Sigmoid colon (tissue), 7 donors: ENCODE results near the gene MYL10. TPM values are rescaled to one million over a fixed set of nuclear protein-coding genes. Genes with fewer than 3 reads are reported as not detected.

Source experiments
- DNase-seq: peaks from one replicate; pipeline ENCODE4 v3.0.0-alpha.2; 2019
- H3K27ac ChIP-seq, 4 donors: fragments of 200-600 bp; sonication (generic); one replicate each; pipeline ENCODE4 v1.5.1; 2016 to 2019; ENCODE audit warnings: mild to moderate bottlenecking in 1 of 4
- H3K27me3 ChIP-seq, 3 donors: fragments of 200-600 bp; sonication (generic); one replicate each; pipeline ENCODE4 v1.5.1; 2019; ENCODE audit warnings: mild to moderate bottlenecking in 1 of 3
- H3K36me3 ChIP-seq, 4 donors: fragments of 200-600 bp; sonication (generic); one replicate each; pipeline ENCODE4 v1.5.1; 2016 to 2019
- H3K4me1 ChIP-seq, 4 donors: fragments of 200-600 bp; sonication (generic); one replicate each; pipeline ENCODE4 v1.5.1; 2017 to 2019
- H3K4me3 ChIP-seq, 4 donors: fragments of 200-600 bp; sonication (generic); one replicate each; pipeline ENCODE4 v1.5.1; 2017 to 2019; ENCODE audit warnings: mild to moderate bottlenecking in 2 of 4, moderate library complexity in 1 of 4
- H3K9me3 ChIP-seq, 4 donors: fragments of 200-600 bp in 3 of 4; sonication (generic) in 3 of 4; one replicate each; pipeline versions ENCODE4 v1.5.1 to v1.6.1; 2013 to 2019
- CTCF ChIP-seq, 4 experiments: fragments of 450-650 bp in 3 of 4; fragments of 200-600 bp in 1 of 4; IDR thresholded peaks; one replicate each; pipeline ENCODE4 v1.5.1; 2016 to 2019; ENCODE audit warnings: antibody characterized with exemption in 4 of 4, mild to moderate bottlenecking in 3 of 4, moderate library complexity in 2 of 4
- EP300 ChIP-seq, 4 donors: sonication (generic); formaldehyde crosslinking; IDR thresholded peaks; one replicate each; pipeline ENCODE4 v1.6.1; 2017; ENCODE audit warnings: antibody characterized with exemption in 4 of 4
- POLR2A ChIP-seq, 2 donors: fragments of 450-650 bp; IDR thresholded peaks; one replicate each; pipeline ENCODE4 v1.6.1; 2016; ENCODE audit warnings: antibody characterized with exemption in 2 of 2, mild to moderate bottlenecking in 2 of 2, moderate library complexity in 2 of 2
- POLR2AphosphoS5 ChIP-seq, 4 donors: sonication (generic); formaldehyde crosslinking; IDR thresholded peaks; one replicate each; pipeline ENCODE4 v1.6.1; 2017; ENCODE audit warnings: antibody characterized with exemption in 4 of 4
- WGBS, 2 donors: extraction: QIAGEN DNeasy Blood & Tissue Kit; methylation state at CpG; one replicate each; pipeline ENCODE4 v1.1.7; 2013; 5-methylcytosine and 5-hydroxymethylcytosine counted together
- intact Hi-C: fragments of 100-400 bp; cut with DNase I; formaldehyde crosslinking; loops from one replicate; pipeline ENCODE4 v1.15.1; 2023
- polyA plus RNA-seq, 3 donors: library from polyadenylated mRNA; stranded (reverse); fragments of 200-250 nt; gene quantifications; one replicate each; pipeline ENCODE4 v1.2.3, GENCODE V29; 2013
- total RNA-seq, 4 donors: library from RNA; depleted of rRNA; stranded (reverse); fragments of >200 nt; gene quantifications; one replicate each; pipeline ENCODE4 v1.1.0, GENCODE V29; 2016
- donor health status: healthy with polysubstance abuse.
- donor health status: Bipolar disorder and iron deficiency.
- donor health status: healthy.

MYL10 gene
- total and polyA plus RNA-seq, 7 donors, result not detected

DNA sequence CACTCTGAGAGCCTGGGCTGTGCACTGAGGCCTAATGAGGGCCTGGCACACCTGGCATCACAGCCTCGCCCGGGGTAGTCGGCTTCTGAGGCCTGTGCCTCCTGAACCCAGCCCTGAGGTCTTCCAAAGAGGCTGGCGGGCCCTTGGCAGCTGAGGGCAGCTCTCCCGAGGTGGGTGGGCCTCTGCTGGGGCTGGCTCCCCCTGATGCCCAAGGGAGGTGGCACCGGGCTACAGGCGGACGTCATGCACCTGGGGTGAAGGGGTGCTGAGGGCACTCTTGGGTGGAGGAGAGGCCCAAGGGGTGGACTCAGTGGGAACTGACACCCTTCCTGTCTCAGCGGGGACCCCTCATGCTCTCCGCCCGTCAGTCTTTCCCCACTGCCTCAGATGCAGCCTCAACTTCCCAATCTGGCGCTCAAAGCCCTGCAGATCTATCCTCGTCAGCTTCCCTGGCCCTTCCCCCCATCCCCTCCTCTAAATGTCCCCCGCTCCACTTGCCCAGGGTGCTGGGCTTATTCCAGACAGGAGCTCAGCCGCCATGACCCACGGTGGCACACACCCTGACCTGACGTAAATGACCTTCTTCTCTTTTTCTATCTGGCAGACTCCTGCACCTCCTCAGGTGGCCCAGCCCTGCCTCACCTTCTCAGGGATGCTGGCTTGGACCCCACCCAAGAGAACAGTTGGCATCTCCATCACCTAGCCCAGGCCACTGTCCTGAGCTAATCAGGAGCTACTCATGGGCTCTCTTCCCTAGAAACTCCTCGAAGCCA, 38.2 kb downstream of the MYL10 start:
- H3K9me3 ChIP-seq, result no peaks in the 10 kb centered on the region
- H3K4me3 ChIP-seq, result no peak overlapping the region
- no peak for DNase-seq
- WGBS, 2 donors, result 85 to 89% methylated on average over 18 of the region's 18 CpGs
- intact Hi-C loops, result no loop called here
- no peaks in the 10 kb centered on the region for H3K27me3 ChIP-seq
- H3K4me1 ChIP-seq, result no peaks in the 10 kb centered on the region
- TF ChIP-seq CTCF (IDR thresholded peaks at IDR 0.05) (no peak), EP300 (IDR thresholded peaks at IDR 0.05) (no peak), POLR2AphosphoS5 (IDR thresholded peaks at IDR 0.05) (no peak), POLR2A (IDR thresholded peaks at IDR 0.05) (no peak)
- no peaks in the 10 kb centered on the region for H3K36me3 ChIP-seq
- H3K27ac ChIP-seq, result no peak overlapping the region

GRCh38 chr7:101589976-101590662, 39.0 kb downstream of the MYL10 start:
- TF ChIP-seq CTCF (IDR thresholded peaks at IDR 0.05) (no peak), POLR2AphosphoS5 (IDR thresholded peaks at IDR 0.05) (no peak), POLR2A (IDR thresholded peaks at IDR 0.05) (no peak), EP300 (IDR thresholded peaks at IDR 0.05) (no peak)
- H3K4me1 ChIP-seq, result no peaks in the 10 kb centered on the region
- intact Hi-C loops, result no loop called here
- 83 to 85% methylated on average over 15 of the region's 15 CpGs for WGBS, 2 donors
- no peaks in the 10 kb centered on the region for H3K36me3 ChIP-seq
- no peak overlapping the region for H3K27ac ChIP-seq
- DNase-seq, result no peak
- H3K9me3 ChIP-seq, result no peaks in the 10 kb centered on the region
- H3K4me3 ChIP-seq, result no peak overlapping the region
- no peaks in the 10 kb centered on the region for H3K27me3 ChIP-seq

GRCh38 chr7:101589052-101589451, 40.0 kb downstream of the MYL10 start:
- intact Hi-C loops, result no loop called here
- no peak overlapping the region for H3K4me3 ChIP-seq
- DNase-seq, result no peak
- WGBS, 2 donors, result 86 to 92% methylated on average over 5 of the region's 5 CpGs
- H3K27ac ChIP-seq, result no peak overlapping the region
- no peaks in the 10 kb centered on the region for H3K9me3 ChIP-seq
- no peaks in the 10 kb centered on the region for H3K27me3 ChIP-seq
- TF ChIP-seq EP300 (IDR thresholded peaks at IDR 0.05) (no peak), CTCF (IDR thresholded peaks at IDR 0.05) (no peak), POLR2A (IDR thresholded peaks at IDR 0.05) (no peak), POLR2AphosphoS5 (IDR thresholded peaks at IDR 0.05) (no peak)
- no peaks in the 10 kb centered on the region for H3K4me1 ChIP-seq
- H3K36me3 ChIP-seq, result no peaks in the 10 kb centered on the region

DNA sequence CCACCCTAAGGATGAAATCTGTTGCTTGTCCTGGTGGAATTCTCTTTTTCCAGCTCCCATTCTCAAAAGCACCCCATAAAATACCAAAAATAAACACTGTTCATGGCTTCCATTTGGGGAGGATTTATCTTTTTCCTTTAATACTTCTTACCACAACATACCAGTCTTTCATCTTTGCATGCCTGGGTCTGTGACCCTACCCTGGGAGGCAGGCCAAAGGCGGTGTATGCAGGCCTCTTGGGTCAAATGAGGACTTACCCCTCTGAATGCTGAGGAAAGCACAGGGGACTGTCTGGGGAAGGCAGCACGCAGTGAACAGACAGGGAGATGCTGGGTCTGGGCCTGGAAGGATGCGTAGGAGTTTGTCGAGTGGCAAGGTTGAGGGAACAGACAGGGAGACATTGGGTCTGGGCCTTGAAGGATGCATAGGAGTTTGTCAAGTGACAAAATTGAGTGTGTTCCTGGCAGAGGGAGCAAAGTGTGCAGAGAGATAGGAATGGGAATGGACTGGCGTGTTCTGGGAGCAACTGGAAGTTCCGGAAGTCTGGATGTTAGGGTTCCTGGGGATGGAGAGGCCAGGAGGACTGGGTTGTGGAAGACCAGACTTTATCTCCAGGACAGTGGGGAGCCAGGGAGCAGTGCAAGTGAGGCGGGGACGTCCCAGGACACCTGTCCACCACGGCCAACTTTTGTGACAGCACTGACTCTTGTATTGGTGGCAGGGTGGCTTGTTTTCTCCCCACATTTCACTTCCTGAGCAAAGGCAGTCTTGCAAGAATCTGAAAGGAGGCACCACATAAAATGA, 40.8 kb downstream of the MYL10 start:
- peaks cover 0 to 4% (median under 1%) of the 10 kb centered on the region in 4 donors for H3K9me3 ChIP-seq
- TF ChIP-seq POLR2AphosphoS5 (IDR thresholded peaks at IDR 0.05) (no peak), EP300 (IDR thresholded peaks at IDR 0.05) (no peak), POLR2A (IDR thresholded peaks at IDR 0.05) (no peak), CTCF (IDR thresholded peaks at IDR 0.05) (no peak)
- no peak overlapping the region for H3K27ac ChIP-seq
- no peaks in the 10 kb centered on the region for H3K27me3 ChIP-seq
- H3K4me1 ChIP-seq, result no peaks in the 10 kb centered on the region
- no peak overlapping the region for H3K4me3 ChIP-seq
- H3K36me3 ChIP-seq, result no peaks in the 10 kb centered on the region
- DNase-seq, result no peak
- 84 to 88% methylated on average over 9 of the region's 9 CpGs for WGBS, 2 donors
- intact Hi-C loops, result no loop called here
